ENCODE results near the gene TTC9B. TPM values are rescaled to one million over a fixed set of nuclear protein-coding genes. Genes with fewer than 3 reads are reported as not detected.
"Not testable (repeated sequence)": the region's sequence is repeated elsewhere in the genome, so short reads cannot be mapped to it uniquely, and the experiment has no call there.

The TTC9B gene
- polyA plus RNA-seq, 3 donors: 0.11 to 0.26 (median 0.12) TPM

DNA sequence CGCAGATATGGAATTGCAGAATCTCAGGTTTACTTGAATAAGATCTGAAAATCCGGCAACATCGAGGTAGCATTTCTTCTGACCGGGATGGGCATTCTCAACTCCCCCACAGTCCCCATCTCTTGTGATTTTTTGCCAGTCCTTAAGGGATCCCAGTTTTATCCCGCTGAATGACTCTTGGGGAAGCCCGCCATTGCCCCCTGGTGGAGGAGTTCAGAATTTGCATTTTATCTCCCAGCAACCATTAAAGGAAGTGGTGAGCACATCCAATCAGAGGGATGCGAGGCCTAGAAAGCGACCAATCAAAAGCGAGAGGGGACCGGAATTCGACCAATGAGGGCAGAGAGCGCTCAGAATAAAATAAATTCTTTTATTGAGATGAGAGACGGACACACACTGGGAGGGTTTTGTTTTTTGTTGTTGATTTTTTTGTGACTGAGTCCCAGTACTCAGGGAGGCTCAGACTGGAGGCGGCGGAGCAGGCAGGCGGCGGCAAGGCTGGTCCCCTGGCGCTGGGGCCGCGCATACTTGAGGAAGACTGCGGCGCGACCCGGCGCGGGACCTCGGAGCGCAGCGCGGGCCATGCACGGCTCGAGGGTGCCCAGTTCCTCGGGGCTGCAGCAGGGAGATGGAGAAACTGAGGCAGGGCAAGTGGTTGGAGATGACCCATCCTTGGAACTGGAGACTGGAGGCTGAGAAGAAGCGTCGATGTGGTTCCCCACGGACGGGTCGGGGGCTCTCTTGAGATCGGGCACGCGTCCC lies 3.9 kb upstream of the TTC9B start:
- DNase-seq (ENCODE audit: extremely low read depth in 1 of 11, low read depth in 9 of 11, low spot score in 4 of 11): peak; percentile 56 to 89 (median 68)

GRCh38 chr19:40220674-40221073 lies 2.5 kb upstream of the TTC9B start:
- no peak for DNase-seq (ENCODE audit: extremely low read depth in 1 of 11, low read depth in 9 of 11, low spot score in 4 of 11)

- DNase-seq (ENCODE audit: extremely low read depth in 1 of 11, low read depth in 9 of 11, low spot score in 4 of 11): no peak
Observed at GRCh38 chr19:40219721-40220276, 1.6 kb upstream of the TTC9B start.

DNA sequence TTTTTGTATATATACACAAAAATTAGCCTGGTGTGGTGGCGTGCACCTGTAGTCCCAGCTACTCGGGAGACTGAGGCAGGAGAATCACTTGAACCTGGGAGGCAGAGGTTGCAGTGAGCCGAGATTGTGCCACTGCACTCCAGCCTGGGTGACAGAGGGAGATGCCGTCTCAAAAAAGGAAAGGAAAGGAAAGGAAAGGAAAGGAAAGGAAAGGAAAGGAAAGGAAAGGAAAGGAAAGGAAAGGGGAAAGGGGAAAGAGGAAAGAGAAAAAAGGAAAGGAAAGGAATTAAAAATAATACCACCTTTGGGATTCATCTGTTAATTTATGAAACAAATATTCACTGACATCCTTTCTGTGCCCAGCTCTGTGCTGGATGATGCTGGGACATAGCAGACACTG lies 845 bp upstream of the TTC9B start:
- not testable (repeated sequence) for DNase-seq (ENCODE audit: extremely low read depth in 1 of 11, low read depth in 9 of 11, low spot score in 4 of 11)

DNA sequence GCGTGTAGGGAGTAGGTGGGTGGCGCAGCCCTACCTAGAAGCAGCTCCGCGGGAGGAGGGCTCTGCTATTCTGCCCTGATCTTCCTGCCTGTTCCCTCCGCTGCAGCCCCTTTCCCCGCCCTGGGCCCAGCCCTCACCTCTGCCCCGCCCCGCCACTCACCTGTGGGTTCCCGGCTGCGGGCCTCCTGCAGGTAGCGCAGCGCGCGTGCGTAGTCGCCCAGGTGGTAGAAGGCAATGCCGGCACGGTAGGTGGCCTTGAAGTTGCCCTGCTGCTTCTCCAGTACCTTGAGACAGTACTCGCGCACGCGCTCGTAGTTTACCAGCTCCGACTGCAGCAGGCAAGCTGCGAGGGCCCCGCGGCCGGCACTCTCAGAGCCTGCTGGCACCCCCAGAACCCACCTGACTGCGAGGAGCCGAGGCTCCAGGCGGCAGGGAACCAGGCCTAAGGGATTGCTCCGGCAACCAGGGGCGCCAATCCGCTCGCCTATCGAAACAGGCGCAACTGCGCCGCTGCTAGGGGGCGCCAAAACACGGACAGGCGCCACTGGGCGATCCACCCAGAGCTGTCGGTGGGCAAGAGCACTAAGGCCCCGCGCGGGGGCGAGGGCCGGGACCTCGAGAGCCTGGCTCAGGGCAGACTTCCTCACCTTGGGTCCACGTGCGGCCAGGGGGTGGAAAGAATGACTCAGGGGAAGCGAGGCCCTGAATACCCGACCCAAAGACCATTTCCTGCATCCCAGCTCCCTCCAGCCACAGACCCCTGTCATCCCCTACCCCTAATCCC lies 965 bp downstream of the TTC9B start:
- no peak for DNase-seq (ENCODE audit: extremely low read depth in 1 of 11, low read depth in 9 of 11, low spot score in 4 of 11)

DNA sequence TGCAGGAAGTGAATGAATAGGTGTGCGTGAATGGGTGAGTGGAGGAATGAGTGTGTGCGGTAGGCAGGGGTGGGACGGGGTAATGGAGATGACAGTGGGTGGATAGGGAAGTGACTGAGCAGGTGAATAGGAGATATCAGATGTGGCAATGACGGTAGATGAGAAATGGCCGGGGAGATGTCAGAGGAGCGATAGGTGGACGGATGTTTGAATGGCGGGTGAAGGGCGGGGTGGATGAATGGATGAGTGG lies 1.5 kb downstream of the TTC9B start:
- no peak for DNase-seq (ENCODE audit: extremely low read depth in 1 of 11, low read depth in 9 of 11, low spot score in 4 of 11)

GRCh38 chr19:40216013-40216776 lies 2.0 kb downstream of the TTC9B start:
- DNase-seq (ENCODE audit: extremely low read depth in 1 of 11, low read depth in 9 of 11, low spot score in 4 of 11): no peak

GRCh38 chr19:40214936-40215335 lies 3.2 kb downstream of the TTC9B start:
- DNase-seq (ENCODE audit: extremely low read depth in 1 of 11, low read depth in 9 of 11, low spot score in 4 of 11): no peak

DNA sequence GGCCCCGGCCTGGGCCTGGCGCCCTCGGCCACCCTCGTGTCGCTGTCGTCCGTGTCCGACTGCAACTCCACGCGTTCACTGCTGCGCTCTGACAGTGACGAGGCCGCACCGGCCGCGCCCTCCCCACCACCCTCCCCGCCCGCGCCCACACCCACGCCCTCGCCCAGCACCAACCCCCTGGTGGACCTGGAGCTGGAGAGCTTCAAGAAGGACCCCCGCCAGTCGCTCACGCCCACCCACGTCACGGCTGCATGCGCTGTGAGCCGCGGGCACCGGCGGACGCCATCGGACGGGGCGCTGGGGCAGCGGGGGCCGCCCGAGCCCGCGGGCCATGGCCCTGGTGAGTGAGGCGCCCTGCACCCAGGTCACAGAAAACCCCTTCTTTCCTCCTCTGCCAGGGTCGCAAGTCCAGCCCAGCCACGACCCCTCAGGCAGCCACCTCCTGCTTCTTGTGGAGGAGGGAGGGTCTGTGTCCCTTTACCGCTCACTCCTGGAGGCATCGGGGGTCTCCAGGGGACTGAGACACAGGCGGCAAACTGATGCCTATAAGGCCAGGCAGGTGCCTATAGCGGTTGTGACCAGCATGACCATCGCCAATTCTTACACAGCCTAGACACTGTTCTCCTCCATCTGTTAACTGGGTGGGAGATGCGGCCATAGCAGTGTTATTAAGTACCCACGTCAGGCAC lies 4.2 kb downstream of the TTC9B start:
- DNase-seq (ENCODE audit: extremely low read depth in 1 of 11, low read depth in 9 of 11, low spot score in 4 of 11): no peak

DNA sequence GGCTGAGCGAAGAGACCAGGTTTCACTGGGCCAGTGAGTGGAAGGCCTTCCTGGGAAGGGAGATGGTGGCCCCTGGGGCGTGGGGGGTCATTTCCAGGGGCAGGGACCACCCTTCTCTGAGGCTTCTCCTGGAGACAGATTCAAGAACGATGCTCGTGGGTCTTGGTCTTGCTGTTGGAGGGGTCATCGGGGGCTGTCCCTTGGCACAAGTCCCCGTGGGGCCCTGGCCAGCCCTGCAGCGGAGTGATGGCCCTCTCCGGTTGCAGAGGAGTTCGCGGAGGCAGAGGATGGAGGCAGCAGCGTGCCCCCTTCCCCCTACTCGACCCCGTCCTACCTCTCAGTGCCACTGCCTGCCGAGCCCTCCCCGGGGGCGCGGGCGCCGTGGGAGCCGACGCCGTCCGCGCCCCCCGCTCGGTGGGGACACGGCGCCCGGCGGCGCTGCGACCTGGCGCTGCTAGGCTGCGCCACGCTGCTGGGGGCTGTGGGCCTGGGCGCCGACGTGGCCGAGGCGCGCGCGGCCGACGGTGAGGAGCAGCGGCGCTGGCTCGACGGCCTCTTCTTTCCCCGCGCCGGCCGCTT lies 4.8 kb downstream of the TTC9B start:
- no peak for DNase-seq (ENCODE audit: extremely low read depth in 1 of 11, low read depth in 9 of 11, low spot score in 4 of 11)

DNA sequence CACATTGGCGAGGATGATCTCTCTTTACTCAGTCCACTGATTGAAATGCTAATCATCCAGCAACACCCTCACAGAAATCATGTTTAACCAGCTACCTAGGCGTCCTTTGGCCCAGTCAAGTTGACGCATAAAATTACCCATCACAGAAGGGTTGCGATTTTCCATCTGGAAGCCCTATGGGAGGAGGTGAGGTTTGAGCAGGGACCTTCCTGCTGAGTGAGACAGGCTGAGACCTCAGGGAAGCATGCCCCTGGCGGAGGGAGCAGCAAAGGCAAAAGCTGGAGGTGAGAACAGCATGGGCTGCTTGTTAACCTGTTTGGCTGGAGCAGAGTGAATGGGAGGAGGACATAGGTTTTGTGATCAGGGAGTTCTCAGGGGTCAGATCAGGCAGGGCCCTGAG lies 7.3 kb downstream of the TTC9B start:
- no peak for DNase-seq (ENCODE audit: extremely low read depth in 1 of 11, low read depth in 9 of 11, low spot score in 4 of 11)

- no peak for DNase-seq (ENCODE audit: extremely low read depth in 1 of 11, low read depth in 9 of 11, low spot score in 4 of 11)
Observed at GRCh38 chr19:40208602-40209001, 9.6 kb downstream of the TTC9B start.

DNA sequence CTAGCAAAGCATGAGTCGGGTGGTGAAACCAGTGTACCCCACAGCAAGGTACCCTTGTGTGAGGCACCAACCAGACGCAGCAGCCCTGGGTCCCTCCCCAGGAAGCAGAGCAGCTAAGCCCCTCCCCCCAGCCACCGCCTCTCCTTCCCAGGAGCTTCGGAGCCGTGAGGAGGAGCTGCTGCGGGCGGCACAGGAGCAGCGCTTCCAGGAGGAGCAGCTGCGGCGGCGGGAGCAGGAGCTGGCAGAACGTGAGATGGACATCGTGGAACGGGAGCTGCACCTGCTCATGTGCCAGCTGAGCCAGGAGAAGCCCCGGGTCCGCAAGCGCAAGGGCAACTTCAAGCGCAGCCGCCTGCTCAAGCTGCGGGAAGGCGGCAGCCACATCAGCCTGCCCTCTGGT lies 12.4 kb downstream of the TTC9B start:
- no peak for DNase-seq (ENCODE audit: extremely low read depth in 1 of 11, low read depth in 9 of 11, low spot score in 4 of 11)

DNA sequence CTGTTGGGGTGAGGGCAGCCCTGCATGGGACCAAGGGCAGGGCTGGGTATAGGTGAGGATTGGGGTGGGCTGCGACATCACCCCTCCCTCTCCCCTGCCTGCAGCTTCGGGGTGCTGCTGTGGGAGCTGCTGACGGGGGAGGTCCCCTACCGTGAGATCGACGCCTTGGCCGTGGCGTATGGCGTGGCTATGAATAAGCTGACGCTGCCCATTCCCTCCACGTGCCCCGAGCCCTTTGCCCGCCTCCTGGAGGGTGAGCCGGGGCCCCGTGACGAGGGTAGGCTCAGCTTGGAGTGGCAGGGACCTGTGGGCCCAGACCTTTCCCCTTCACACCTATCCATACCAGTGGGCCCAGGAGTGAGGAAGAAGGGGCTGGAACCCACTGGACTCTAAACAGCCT lies 13.8 kb downstream of the TTC9B start:
- no peak for DNase-seq (ENCODE audit: extremely low read depth in 1 of 11, low read depth in 9 of 11, low spot score in 4 of 11)

DNA sequence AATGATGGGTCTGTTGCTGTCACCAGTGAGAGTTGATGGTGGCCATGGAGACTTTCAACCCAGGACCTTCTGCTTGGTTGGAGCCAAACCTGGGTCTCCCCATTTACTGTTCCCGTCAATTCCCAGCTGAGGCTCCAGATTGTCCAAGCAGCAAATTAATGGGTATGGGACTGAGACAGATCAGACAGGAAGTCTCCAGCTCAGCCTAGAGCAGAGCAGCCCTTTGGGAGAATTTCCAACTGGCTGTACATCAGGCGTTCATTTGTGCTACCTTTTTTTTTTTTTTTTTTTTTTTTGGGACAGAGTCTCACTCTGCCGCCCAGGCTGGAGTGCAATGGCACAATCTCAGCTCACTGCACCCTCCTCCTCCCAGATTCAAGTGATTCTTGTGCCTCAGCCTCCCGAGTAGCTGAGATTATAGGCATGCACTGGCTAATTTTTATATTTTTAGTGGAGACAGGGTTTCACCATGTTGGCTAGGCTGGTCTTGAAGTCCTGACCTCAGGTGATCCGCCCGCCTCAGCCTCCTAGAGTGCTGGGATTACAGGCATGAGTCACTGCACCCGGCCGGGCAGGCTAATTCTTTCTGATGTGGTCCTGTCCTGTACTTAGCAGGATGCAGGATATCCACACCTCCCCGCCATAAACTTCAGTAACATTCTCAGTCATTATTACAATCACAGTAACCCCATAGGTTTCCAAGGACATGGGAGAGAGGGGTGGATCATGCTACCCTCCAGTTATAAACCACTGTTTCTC lies 17.7 kb downstream of the TTC9B start:
- no peak for DNase-seq (ENCODE audit: extremely low read depth in 1 of 11, low read depth in 9 of 11, low spot score in 4 of 11)

DNA sequence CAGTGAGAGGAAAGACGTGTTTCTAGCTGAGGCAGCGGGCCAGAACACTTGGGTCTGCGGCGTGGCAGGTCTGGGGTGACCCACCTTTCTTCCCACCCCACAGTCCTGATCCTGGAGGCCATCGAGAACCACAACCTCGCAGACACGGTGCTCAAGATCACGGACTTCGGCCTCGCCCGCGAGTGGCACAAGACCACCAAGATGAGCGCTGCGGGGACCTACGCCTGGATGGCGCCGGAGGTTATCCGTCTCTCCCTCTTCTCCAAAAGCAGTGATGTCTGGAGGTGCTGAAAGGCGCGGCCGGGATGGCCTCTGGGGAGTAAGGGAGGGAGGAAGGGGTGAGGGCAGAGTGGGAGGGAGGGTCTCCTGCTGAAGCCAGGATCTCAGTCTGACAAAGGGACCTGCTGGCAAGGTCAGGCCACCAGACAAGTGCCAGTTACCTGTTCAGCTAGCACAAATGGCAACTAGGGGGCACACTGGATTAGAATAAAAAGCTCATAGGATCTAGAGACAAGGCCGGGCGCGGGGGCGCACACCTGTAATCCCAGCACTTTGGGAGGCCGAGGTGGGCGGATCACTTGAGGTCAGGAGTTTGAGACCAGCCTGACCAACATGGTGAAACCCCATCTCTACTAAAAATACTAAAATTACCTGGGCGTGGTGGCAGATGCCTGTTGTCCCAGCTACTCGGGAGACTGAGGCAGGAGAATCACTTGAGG lies 19.8 kb downstream of the TTC9B start:
- DNase-seq (ENCODE audit: extremely low read depth in 1 of 11, low read depth in 9 of 11, low spot score in 4 of 11): no peak

- DNase-seq (ENCODE audit: extremely low read depth in 1 of 11, low read depth in 9 of 11, low spot score in 4 of 11): no peak
Observed at GRCh38 chr19:40193587-40193849, 24.7 kb downstream of the TTC9B start.
